Measurements from ENCODE around the gene RFFL. TPM values are rescaled to one million over a fixed set of nuclear protein-coding genes. Genes with fewer than 3 reads are reported as not detected.

RFFL gene
- total and polyA plus RNA-seq, 4 donors: 5.8 to 38.1 (median 21.9) TPM

DNA sequence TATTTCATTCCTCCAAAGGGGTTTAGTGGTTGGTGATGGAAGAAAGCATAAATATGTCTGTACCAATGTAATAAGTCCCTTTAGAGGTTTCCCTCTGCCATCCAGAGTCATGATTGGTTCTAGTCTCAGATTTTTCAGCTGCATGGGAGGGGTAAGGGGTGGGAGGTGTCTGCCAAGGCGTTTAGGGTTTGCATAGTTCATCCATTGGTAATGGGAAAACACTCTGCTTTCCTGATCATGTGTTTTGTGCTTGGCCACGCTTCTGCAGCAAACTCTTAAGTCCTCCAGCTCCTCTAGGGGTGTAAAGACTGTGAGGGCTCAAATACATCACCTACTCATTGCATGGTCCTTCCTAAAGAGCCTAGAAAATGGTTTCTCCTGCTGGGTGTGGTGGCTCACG is 53.4 kb downstream of the RFFL start:
- 84 to 91% methylated on average over 3 of the region's 3 CpGs for WGBS, 2 donors

DNA sequence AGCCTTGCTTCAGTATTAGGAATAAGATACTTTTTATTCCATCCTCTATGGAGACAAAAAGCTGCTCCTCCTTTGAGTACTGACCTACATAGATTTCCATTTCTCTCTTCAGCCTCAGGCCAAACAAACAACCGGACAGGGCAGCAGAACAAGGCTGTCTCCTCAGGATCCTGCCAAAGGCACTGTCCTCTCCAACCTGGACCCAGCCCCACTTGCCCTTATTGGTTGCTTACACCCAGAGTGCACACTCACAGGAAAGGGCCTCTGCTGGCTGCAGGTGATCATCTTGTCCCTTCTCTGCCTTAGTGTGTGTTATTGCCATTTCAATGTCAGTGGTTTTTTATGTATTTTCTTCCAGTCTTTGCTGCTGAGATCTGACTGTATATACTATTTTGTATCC is 56.5 kb downstream of the RFFL start:
- Histone ChIP-seq H3K27me3 (ENCODE audit: control insufficient read depth in 3 of 3, insufficient read depth in 3 of 3, low read length in 2 of 3) (no peaks in the 10 kb centered on the region), H3K9ac (ENCODE audit: insufficient read depth in 1 of 2, low read length in 2 of 2) (no peak overlapping the region), H3K4me3 (no peak overlapping the region), H3K4me1 (ENCODE audit: control insufficient read depth in 5 of 5, insufficient read depth in 5 of 5, low read length in 5 of 5) (peaks cover 0 to 3% (median 0%) of the 10 kb centered on the region in 5 donors), H3K36me3 (ENCODE audit: control insufficient read depth in 4 of 4, insufficient read depth in 4 of 4, low read length in 4 of 4) (peaks cover 3 to 43% (median 16%) of the 10 kb centered on the region in 4 donors), H3K9me3 (ENCODE audit: control insufficient read depth in 4 of 4, insufficient read depth in 3 of 4, low read length in 3 of 4) (no peaks in the 10 kb centered on the region), H3K27ac (ENCODE audit: low read depth in 1 of 2, low read length in 1 of 2) (no peak overlapping the region)
- DNase-seq: no peak
- TF ChIP-seq, protein P1, sequence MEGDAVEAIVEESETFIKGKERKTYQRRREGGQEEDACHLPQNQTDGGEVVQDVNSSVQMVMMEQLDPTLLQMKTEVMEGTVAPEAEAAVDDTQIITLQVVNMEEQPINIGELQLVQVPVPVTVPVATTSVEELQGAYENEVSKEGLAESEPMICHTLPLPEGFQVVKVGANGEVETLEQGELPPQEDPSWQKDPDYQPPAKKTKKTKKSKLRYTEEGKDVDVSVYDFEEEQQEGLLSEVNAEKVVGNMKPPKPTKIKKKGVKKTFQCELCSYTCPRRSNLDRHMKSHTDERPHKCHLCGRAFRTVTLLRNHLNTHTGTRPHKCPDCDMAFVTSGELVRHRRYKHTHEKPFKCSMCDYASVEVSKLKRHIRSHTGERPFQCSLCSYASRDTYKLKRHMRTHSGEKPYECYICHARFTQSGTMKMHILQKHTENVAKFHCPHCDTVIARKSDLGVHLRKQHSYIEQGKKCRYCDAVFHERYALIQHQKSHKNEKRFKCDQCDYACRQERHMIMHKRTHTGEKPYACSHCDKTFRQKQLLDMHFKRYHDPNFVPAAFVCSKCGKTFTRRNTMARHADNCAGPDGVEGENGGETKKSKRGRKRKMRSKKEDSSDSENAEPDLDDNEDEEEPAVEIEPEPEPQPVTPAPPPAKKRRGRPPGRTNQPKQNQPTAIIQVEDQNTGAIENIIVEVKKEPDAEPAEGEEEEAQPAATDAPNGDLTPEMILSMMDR (IDR thresholded peaks at IDR 0.05; ENCODE audit: control extremely low read depth, extremely low read depth): no peak
- WGBS, 2 donors: 59 to 95% methylated on average over 1 of the region's 1 CpG
- no peak for ATAC-seq (ENCODE audit: insufficient read depth, low FRiP score)

More for the DNA sequence above, 53.4 kb downstream of the RFFL start:
- H3K9me3 ChIP-seq (ENCODE audit: control insufficient read depth in 4 of 4, insufficient read depth in 3 of 4, low read length in 3 of 4): no peaks in the 10 kb centered on the region
- H3K4me3 ChIP-seq: no peak overlapping the region
- no peaks in the 10 kb centered on the region for H3K4me1 ChIP-seq (ENCODE audit: control insufficient read depth in 5 of 5, insufficient read depth in 5 of 5, low read length in 5 of 5)
- H3K27me3 ChIP-seq (ENCODE audit: control insufficient read depth in 3 of 3, insufficient read depth in 3 of 3, low read length in 2 of 3): no peaks in the 10 kb centered on the region
- H3K27ac ChIP-seq (ENCODE audit: low read depth in 1 of 2, low read length in 1 of 2): no peak overlapping the region
- DNase-seq: no peak
- H3K36me3 ChIP-seq (ENCODE audit: control insufficient read depth in 4 of 4, insufficient read depth in 4 of 4, low read length in 4 of 4): peaks cover 3 to 32% (median 21%) of the 10 kb centered on the region in 4 donors
- ATAC-seq (ENCODE audit: insufficient read depth, low FRiP score): no peak
- H3K9ac ChIP-seq (ENCODE audit: insufficient read depth in 1 of 2, low read length in 2 of 2): no peak overlapping the region
- TF ChIP-seq, protein P1 (IDR thresholded peaks at IDR 0.05; ENCODE audit: control extremely low read depth, extremely low read depth): no peak

DNA sequence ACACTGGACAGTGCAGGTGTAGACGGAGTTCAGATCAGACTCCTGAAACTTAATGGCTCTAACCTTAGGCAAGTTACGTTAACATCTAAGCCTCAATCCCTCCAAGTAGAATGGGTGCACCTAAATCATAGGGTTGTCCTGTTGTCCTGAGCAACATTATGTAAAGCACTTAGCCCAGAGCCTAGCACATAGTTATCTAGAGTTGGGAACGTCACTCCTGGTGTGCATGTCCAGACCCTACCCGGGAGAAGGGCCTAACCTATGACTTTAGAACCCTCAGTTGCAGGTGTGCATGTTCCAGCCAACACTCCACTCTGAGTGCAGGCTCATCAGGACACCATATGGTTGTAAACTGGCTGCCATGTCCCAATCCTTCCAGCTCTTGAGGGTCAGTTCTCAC is 57.2 kb downstream of the RFFL start:
- Histone ChIP-seq H3K9me3 (ENCODE audit: control insufficient read depth in 4 of 4, insufficient read depth in 3 of 4, low read length in 3 of 4) (no peaks in the 10 kb centered on the region), H3K27ac (ENCODE audit: low read depth in 1 of 2, low read length in 1 of 2) (no peak overlapping the region), H3K36me3 (ENCODE audit: control insufficient read depth in 4 of 4, insufficient read depth in 4 of 4, low read length in 4 of 4) (peaks cover 3 to 44% (median 15%) of the 10 kb centered on the region in 4 donors)

More for the DNA sequence above, 57.2 kb downstream of the RFFL start:
- no peaks in the 10 kb centered on the region for H3K27me3 ChIP-seq (ENCODE audit: control insufficient read depth in 3 of 3, insufficient read depth in 3 of 3, low read length in 2 of 3)
- TF ChIP-seq, protein P1 (IDR thresholded peaks at IDR 0.05; ENCODE audit: control extremely low read depth, extremely low read depth): no peak
- H3K4me1 ChIP-seq (ENCODE audit: control insufficient read depth in 5 of 5, insufficient read depth in 5 of 5, low read length in 5 of 5): peaks cover 0 to 3% (median 0%) of the 10 kb centered on the region in 5 donors
- 94 to 96% methylated on average over 4 of the region's 4 CpGs for WGBS, 2 donors
- no peak overlapping the region for H3K4me3 ChIP-seq
- DNase-seq (no peak), ATAC-seq (ENCODE audit: insufficient read depth, low FRiP score) (no peak)
- no peak overlapping the region for H3K9ac ChIP-seq (ENCODE audit: insufficient read depth in 1 of 2, low read length in 2 of 2)
